ENCODE measurements around the gene DCLRE1B. TPM values are rescaled to one million over a fixed set of nuclear protein-coding genes. Genes with fewer than 3 reads are reported as not detected.
A peak's percentile ranks its signal among the peaks of the same experiment; 100 is the strongest.

DCLRE1B gene
- total RNA-seq, 2 donors from 2014 or later, result 5.4 to 9.5 TPM

DNA sequence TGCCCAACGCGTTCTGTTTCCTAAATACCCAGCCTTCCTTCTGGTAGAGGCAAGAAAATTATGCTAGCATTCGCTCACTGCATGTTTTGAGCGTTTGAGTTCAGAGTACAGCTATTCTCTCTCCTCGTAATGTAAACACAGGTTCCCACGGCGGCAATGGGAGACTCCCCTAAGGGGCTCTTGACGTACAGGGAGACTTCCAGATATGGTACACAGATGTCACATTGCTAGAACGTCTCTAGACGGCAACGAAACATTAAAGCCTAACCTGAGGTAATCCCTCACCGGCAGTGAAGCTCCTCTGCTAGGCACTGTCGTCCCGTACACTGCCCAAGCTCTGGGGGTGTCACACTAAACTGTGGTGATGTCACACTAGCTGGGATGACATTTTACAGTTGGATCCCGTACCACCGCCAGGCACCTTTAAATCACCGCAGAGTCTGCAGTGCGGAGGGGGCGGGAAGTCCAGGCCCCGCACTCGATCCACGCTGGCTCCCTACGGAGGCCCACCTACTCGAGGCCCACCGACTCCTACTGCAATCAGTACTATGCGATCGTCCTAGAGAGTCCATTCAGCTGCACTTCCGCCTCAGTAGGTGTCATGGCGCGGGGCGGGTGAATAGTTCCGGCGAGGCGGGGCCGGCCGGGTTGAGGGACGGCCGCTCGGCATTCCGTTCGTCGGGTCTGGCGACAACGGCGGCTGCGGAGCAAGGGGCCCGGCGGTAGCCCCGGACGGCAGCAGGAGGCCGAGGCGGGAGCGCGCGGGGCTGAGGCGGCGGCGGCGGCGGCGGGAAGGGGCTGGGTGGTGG is 24.0 kb downstream of the DCLRE1B start, which contains the start of gene HIPK1:
HIPK1 (plus strand) TSS at position 384 of the 809 bp plus-strand sequence.
- H3K9ac ChIP-seq (ENCODE audit: low read depth in 2 of 2, low read length in 2 of 2), result peak within 1 kb of the TSS; percentile 87 to 100
- peak; percentile 95 for DNase-seq
- no peaks in the 10 kb centered on the region for H3K27me3 ChIP-seq
- H3K36me3 ChIP-seq, result no peaks in the 10 kb centered on the region
- peak within 1 kb of the TSS; percentile 96 for H3K27ac ChIP-seq
- peak within 1 kb of the TSS; percentile 86 for H3K4me3 ChIP-seq
- intact Hi-C loops (cut with DNase I), result loop anchor here (2.0 kb wide), 1 partner anchor 24 kb away; the partner anchor contains the start of genes AP4B1 and DCLRE1B
- H3K9me3 ChIP-seq, result no peaks in the 10 kb centered on the region
- TF ChIP-seq, protein P1, sequence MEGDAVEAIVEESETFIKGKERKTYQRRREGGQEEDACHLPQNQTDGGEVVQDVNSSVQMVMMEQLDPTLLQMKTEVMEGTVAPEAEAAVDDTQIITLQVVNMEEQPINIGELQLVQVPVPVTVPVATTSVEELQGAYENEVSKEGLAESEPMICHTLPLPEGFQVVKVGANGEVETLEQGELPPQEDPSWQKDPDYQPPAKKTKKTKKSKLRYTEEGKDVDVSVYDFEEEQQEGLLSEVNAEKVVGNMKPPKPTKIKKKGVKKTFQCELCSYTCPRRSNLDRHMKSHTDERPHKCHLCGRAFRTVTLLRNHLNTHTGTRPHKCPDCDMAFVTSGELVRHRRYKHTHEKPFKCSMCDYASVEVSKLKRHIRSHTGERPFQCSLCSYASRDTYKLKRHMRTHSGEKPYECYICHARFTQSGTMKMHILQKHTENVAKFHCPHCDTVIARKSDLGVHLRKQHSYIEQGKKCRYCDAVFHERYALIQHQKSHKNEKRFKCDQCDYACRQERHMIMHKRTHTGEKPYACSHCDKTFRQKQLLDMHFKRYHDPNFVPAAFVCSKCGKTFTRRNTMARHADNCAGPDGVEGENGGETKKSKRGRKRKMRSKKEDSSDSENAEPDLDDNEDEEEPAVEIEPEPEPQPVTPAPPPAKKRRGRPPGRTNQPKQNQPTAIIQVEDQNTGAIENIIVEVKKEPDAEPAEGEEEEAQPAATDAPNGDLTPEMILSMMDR (IDR thresholded peaks at IDR 0.05), result no peak
- H3K4me1 ChIP-seq, result peaks cover under 1% of the 10 kb centered on the region

DNA sequence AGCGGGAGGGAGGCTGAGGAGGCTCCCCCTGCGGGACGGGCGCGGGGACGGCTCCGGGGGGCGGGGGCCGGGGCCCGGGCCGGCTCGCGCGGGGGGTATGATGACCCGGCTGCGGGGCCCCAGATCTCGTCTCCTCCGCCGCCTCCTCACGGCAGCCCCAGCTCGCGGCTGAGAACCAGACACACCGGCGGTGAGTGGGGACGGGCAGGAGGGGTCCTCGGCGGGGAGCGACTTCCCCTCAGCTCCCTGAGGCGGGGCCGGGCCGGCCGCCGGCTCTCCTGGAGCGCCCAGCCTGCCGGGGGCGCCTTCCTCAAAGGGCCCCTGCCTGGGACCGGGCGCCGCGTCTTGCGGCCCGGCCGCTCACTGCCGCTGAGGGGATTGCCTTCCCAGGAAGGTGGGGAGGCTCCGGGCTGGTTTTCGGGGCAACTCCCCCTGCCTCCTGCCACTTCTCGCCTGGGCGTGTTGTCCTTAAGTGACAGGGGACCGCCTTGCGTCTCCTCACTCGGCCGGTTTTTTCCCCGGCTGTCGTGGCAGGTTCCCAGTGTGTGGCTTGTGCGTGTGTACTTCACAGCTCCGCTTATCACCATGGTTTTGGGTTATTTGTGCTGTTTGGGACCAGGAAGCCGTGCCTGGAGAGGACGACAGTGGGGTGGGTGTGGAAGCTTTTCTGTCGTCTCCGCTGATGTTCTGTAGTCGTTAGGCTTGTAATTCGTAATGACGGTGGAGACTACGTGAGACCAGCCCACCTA is 24.8 kb downstream of the DCLRE1B start:
- Histone ChIP-seq H3K27me3 (no peaks in the 10 kb centered on the region), H3K4me1 (peaks cover 3% of the 10 kb centered on the region), H3K36me3 (no peaks in the 10 kb centered on the region), H3K9ac (ENCODE audit: low read depth in 2 of 2, low read length in 2 of 2) (peak overlapping the region; percentile 85 to 98), H3K9me3 (no peaks in the 10 kb centered on the region), H3K4me3 (peak overlapping the region; percentile 86), H3K27ac (peak overlapping the region; percentile 96)
- intact Hi-C loops (cut with DNase I), result loop anchor here (2.0 kb wide), 1 partner anchor 25 kb away; the partner anchor contains the start of genes AP4B1 and DCLRE1B
- DNase-seq, result peak; percentile 68
- TF ChIP-seq, protein P1 (IDR thresholded peaks at IDR 0.05), result no peak

DNA sequence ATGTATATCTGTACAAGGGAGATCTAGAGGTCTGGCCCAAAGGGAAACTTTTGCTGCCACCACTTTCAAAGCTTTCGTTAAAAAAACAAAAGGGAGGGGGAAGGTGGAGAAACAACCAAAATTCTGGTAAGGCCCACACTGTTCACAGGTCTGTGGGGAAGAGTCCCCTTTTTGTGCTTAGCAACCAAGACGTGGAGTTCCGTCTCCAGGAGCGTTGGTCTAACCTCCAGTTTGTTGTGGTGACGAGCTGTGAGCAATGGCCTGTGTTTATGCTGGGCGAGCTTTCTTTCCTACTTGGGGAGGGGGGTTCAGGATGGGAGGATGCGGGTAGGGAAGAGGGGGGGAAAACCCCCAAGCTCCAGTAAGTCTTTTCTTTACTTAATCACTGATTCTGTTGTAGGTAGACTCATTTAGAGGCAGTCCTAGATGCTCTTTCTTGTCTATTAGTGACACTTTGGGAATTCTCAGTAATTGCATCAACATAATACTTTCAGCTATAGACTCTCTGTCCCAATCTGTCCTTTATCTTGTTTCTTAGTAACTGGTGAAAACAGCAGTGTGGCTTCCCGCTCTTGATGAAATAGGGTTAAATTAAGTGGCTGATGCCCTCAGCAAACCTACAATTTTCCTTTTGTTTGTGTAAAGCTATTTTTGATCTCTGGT is 25.5 kb downstream of the DCLRE1B start:
- H3K9ac ChIP-seq (ENCODE audit: low read depth in 2 of 2, low read length in 2 of 2), result peak overlapping the region; percentile 85 to 98
- H3K27ac ChIP-seq, result peak overlapping the region; percentile 96
- TF ChIP-seq, protein P1 (IDR thresholded peaks at IDR 0.05), result no peak
- peak overlapping the region; percentile 86 for H3K4me3 ChIP-seq
- H3K9me3 ChIP-seq, result no peaks in the 10 kb centered on the region
- H3K36me3 ChIP-seq, result no peaks in the 10 kb centered on the region
- H3K4me1 ChIP-seq, result peaks cover 3% of the 10 kb centered on the region
- peak; percentile 59 for DNase-seq
- H3K27me3 ChIP-seq, result no peaks in the 10 kb centered on the region
- intact Hi-C loops (cut with DNase I), result no loop called here

DNA sequence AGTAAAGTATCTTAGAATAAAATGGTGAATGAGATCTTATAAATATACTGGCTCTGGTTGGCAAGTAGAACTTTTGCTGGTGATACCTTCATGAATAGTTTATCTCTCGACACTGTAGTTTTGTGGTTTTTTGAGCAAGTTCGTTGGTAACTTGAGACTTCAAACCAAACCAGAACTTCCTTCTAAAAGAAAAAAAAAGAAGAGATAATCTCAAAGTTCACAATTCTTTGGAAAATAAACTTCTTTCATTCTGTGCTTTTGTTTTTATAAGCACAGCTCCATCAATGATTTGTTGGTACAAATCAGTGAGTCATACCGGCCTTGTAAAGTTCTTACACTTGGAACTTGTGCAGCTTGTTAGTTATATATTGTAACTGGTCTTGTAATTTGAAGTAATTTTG is 26.3 kb downstream of the DCLRE1B start:
- H3K4me3 ChIP-seq, result no peak overlapping the region
- H3K9ac ChIP-seq (ENCODE audit: low read depth in 2 of 2, low read length in 2 of 2), result peak overlapping the region in 1 of 2 donors; percentile 22
- intact Hi-C loops (cut with DNase I), result no loop called here
- DNase-seq, result no peak
- no peaks in the 10 kb centered on the region for H3K36me3 ChIP-seq
- peak overlapping the region; percentile 96 for H3K27ac ChIP-seq
- H3K4me1 ChIP-seq, result peaks cover 7% of the 10 kb centered on the region
- H3K27me3 ChIP-seq, result no peaks in the 10 kb centered on the region
- no peaks in the 10 kb centered on the region for H3K9me3 ChIP-seq
- TF ChIP-seq, protein P1 (IDR thresholded peaks at IDR 0.05), result no peak

DNA sequence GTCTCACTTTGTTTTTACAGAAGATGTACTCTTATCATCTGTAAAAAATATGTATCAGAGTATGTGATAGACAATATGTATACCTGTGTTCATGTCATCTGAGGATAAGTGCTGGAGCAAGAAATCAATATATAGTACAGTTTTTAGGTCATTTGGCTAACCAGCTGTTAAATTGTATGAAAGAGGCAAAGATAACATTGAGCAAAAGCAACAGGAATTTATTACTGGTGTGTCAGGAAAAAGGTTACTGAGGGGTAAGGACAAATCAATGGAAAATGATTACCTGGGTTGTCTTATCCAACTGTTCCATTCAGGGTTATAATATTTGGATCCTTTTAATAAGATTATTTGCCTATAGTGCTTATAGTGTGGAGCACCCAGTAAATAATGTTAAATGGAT is 28.9 kb downstream of the DCLRE1B start:
- Histone ChIP-seq H3K4me1 (peaks cover 7% of the 10 kb centered on the region), H3K36me3 (no peaks in the 10 kb centered on the region), H3K4me3 (no peak overlapping the region), H3K27ac (no peak overlapping the region), H3K9ac (ENCODE audit: low read depth in 2 of 2, low read length in 2 of 2) (no peak overlapping the region), H3K27me3 (no peaks in the 10 kb centered on the region), H3K9me3 (no peaks in the 10 kb centered on the region)
- intact Hi-C loops (cut with DNase I), result no loop called here
- DNase-seq, result no peak
- TF ChIP-seq, protein P1 (IDR thresholded peaks at IDR 0.05), result no peak

Data from colonic mucosa (tissue), 4 donors.